ENCODE data around the gene DNAL4. TPM values are rescaled to one million over a fixed set of nuclear protein-coding genes. Genes with fewer than 3 reads are reported as not detected.
"Not testable (repeated sequence)": the region's sequence is repeated elsewhere in the genome, so short reads cannot be mapped to it uniquely, and the experiment has no call there.

DNAL4 gene
- total RNA-seq, 2 donors from 2014 or later: 24.8 to 29.8 TPM

- Histone ChIP-seq H3K4me3 (ENCODE audit: low read length) (no peak overlapping the region), H3K9me3 (ENCODE audit: control insufficient read depth, low read length) (no peaks in the 10 kb centered on the region), H3K27ac (ENCODE audit: low read depth, low read length) (no peak overlapping the region), H3K9ac (ENCODE audit: extremely low read depth, low read length, poor library complexity, severe bottlenecking) (no peak overlapping the region), H3K27me3 (ENCODE audit: control insufficient read depth, insufficient read depth, low read length, poor library complexity, severe bottlenecking) (peaks cover 12% of the 10 kb centered on the region), H3K4me1 (ENCODE audit: control insufficient read depth, insufficient read depth, low read length) (no peaks in the 10 kb centered on the region), H3K36me3 (ENCODE audit: control insufficient read depth, insufficient read depth, low read length) (no peaks in the 10 kb centered on the region)
- 92 to 95% methylated on average over 4 to 6 of the region's 6 CpGs for WGBS, 2 experiments (ENCODE audit: insufficient coverage in 1 of 2, insufficient read length in 1 of 2)
- no peak for TF ChIP-seq CTCF (conservative IDR thresholded peaks at IDR 0.05)
- H3K27ac Mint-ChIP-seq: no peak overlapping the region
- H3K4me3 Mint-ChIP-seq: no peak overlapping the region
- no peak for DNase-seq
- peaks cover 41% of the 10 kb centered on the region for H3K27me3 Mint-ChIP-seq (ENCODE audit: insufficient read depth)
- H3K4me1 Mint-ChIP-seq: peaks cover 2% of the 10 kb centered on the region
- H3K36me3 Mint-ChIP-seq (ENCODE audit: low read depth): no peaks in the 10 kb centered on the region
- H3K9me3 Mint-ChIP-seq: no peaks in the 10 kb centered on the region
These were observed 23.3 kb upstream of the DNAL4 start for GRCh38 chr22:38817196-38817595.

GRCh38 chr22:38815842-38816241, 21.9 kb upstream of the DNAL4 start:
- Histone ChIP-seq H3K36me3 (ENCODE audit: control insufficient read depth, insufficient read depth, low read length) (no peaks in the 10 kb centered on the region), H3K27ac (ENCODE audit: low read depth, low read length) (no peak overlapping the region), H3K9me3 (ENCODE audit: control insufficient read depth, low read length) (no peaks in the 10 kb centered on the region), H3K9ac (ENCODE audit: extremely low read depth, low read length, poor library complexity, severe bottlenecking) (no peak overlapping the region), H3K4me1 (ENCODE audit: control insufficient read depth, insufficient read depth, low read length) (no peaks in the 10 kb centered on the region), H3K4me3 (ENCODE audit: low read length) (no peak overlapping the region), H3K27me3 (ENCODE audit: control insufficient read depth, insufficient read depth, low read length, poor library complexity, severe bottlenecking) (peaks cover 20% of the 10 kb centered on the region)
- Mint-ChIP-seq H3K27ac (no peak overlapping the region), H3K4me1 (peaks cover 2% of the 10 kb centered on the region), H3K36me3 (ENCODE audit: low read depth) (no peaks in the 10 kb centered on the region), H3K27me3 (ENCODE audit: insufficient read depth) (peaks cover 44% of the 10 kb centered on the region), H3K9me3 (no peaks in the 10 kb centered on the region), H3K4me3 (no peak overlapping the region)
- TF ChIP-seq CTCF (conservative IDR thresholded peaks at IDR 0.05): no peak
- 100% methylated on average over 1 of the region's 1 CpG; no CpG with 5 or more reads in 1 of the 2 experiments for WGBS, 2 experiments (ENCODE audit: insufficient coverage in 1 of 2, insufficient read length in 1 of 2)
- DNase-seq: no peak

DNA sequence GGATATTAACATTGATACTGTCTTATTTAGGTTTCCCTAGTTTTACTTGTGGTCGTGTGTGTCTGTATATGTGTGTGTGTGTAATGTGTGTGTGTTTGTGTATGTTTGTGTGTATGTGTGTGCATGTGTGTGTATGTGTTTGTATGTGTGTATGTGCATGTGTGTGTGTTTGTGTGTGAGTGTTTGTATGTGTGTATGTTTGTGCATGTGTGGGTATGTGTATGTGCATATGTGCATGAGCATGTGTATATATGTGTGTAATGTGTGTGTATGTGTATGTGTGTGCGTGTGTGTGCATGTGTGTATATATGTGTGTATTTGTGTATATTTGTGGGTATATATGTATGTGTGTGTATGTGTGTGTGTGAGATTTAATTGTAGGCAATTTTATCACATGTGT, 17.3 kb upstream of the DNAL4 start:
- H3K27ac Mint-ChIP-seq: no peak overlapping the region
- H3K27me3 Mint-ChIP-seq (ENCODE audit: insufficient read depth): peaks cover 25% of the 10 kb centered on the region
- Histone ChIP-seq H3K9ac (ENCODE audit: extremely low read depth, low read length, poor library complexity, severe bottlenecking) (no peak overlapping the region), H3K4me1 (ENCODE audit: control insufficient read depth, insufficient read depth, low read length) (no peaks in the 10 kb centered on the region), H3K27ac (ENCODE audit: low read depth, low read length) (no peak overlapping the region), H3K36me3 (ENCODE audit: control insufficient read depth, insufficient read depth, low read length) (no peaks in the 10 kb centered on the region), H3K9me3 (ENCODE audit: control insufficient read depth, low read length) (peaks cover 4% of the 10 kb centered on the region), H3K4me3 (ENCODE audit: low read length) (no peak overlapping the region), H3K27me3 (ENCODE audit: control insufficient read depth, insufficient read depth, low read length, poor library complexity, severe bottlenecking) (peaks cover 8% of the 10 kb centered on the region)
- no peak overlapping the region for H3K4me3 Mint-ChIP-seq
- peaks cover 2% of the 10 kb centered on the region for H3K4me1 Mint-ChIP-seq
- DNase-seq: no peak
- H3K9me3 Mint-ChIP-seq: peaks cover 8% of the 10 kb centered on the region
- H3K36me3 Mint-ChIP-seq (ENCODE audit: low read depth): no peaks in the 10 kb centered on the region
- WGBS, 2 experiments (ENCODE audit: insufficient coverage in 1 of 2, insufficient read length in 1 of 2): 71 to 79% methylated on average over 2 of the region's 2 CpGs
- no peak for TF ChIP-seq CTCF (conservative IDR thresholded peaks at IDR 0.05)

- not testable (repeated sequence) for H3K27ac Mint-ChIP-seq; H3K36me3 Mint-ChIP-seq (ENCODE audit: low read depth); DNase-seq
These were observed 11.2 kb upstream of the DNAL4 start for GRCh38 chr22:38805041-38805593.

More at GRCh38 chr22:38805041-38805593, 11.2 kb upstream of the DNAL4 start:
- Mint-ChIP-seq H3K9me3 (peaks cover 18% of the 10 kb centered on the region), H3K27me3 (ENCODE audit: insufficient read depth) (peaks cover 42% of the 10 kb centered on the region)
- peaks cover 11% of the 10 kb centered on the region for H3K27me3 ChIP-seq (ENCODE audit: control insufficient read depth, insufficient read depth, low read length, poor library complexity, severe bottlenecking)
- H3K9me3 ChIP-seq (ENCODE audit: control insufficient read depth, low read length); H3K4me3 ChIP-seq (ENCODE audit: low read length); H3K36me3 ChIP-seq (ENCODE audit: control insufficient read depth, insufficient read depth, low read length); H3K4me1 ChIP-seq (ENCODE audit: control insufficient read depth, insufficient read depth, low read length); H3K4me1 Mint-ChIP-seq; H3K27ac ChIP-seq (ENCODE audit: low read depth, low read length); H3K4me3 Mint-ChIP-seq; H3K9ac ChIP-seq (ENCODE audit: extremely low read depth, low read length, poor library complexity, severe bottlenecking): not testable (repeated sequence)
- 78 to 82% methylated on average over 4 to 7 of the region's 8 CpGs for WGBS, 2 experiments (ENCODE audit: insufficient coverage in 1 of 2, insufficient read length in 1 of 2)

All from endodermal cell (in vitro differentiated cells).